Measurements from ENCODE around the gene CRYGN.

The CRYGN gene

DNA sequence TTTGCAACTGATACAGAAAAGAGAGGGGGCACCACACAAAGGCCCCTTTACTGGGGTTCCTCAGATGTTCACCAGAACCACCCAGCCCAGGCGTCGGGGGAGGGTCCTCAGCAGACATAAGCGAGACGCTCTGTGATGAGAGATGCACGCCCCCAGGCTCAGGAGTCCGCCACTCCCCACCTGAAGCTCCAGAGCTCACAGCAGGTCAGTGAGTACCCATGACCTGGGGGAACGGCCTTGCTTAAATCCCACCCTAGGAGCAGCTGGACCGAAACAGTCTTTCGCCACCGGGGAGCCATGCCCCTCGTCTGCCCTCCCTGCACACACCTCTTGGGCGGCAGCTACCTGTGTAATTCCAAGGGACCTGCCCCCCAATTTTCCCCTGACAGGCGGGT, 2.8 kb downstream of the CRYGN start:
- no peak for TF ChIP-seq CTCF (conservative IDR thresholded peaks at IDR 0.05; ENCODE audit: low read depth, low read length)
- H2AFZ ChIP-seq (ENCODE audit: low read depth) = no peak overlapping the region

GRCh38 chr7:151436446-151437158, 3.3 kb downstream of the CRYGN start:
- no peak for TF ChIP-seq CTCF (conservative IDR thresholded peaks at IDR 0.05; ENCODE audit: low read depth, low read length)

More for the DNA sequence above, 2.8 kb downstream of the CRYGN start:
- H3K4me1 ChIP-seq (ENCODE audit: low read depth, poor library complexity, severe bottlenecking) = peaks cover 4% of the 10 kb centered on the region
- H4K20me1 ChIP-seq (ENCODE audit: insufficient read depth) = no peaks in the 10 kb centered on the region
- no peak overlapping the region for H3K4me3 ChIP-seq (IDR thresholded peaks at IDR 0.05; ENCODE audit: insufficient read depth, low read depth, low read length)
- no peaks in the 10 kb centered on the region for H3K36me3 ChIP-seq (ENCODE audit: insufficient read depth)
- H3K9ac ChIP-seq = no peak overlapping the region
- H3K79me2 ChIP-seq (ENCODE audit: insufficient read depth, low read depth) = no peaks in the 10 kb centered on the region
- H3K4me2 ChIP-seq = no peak overlapping the region
- H3K27me3 ChIP-seq (ENCODE audit: insufficient read depth, low read depth) = no peaks in the 10 kb centered on the region
- no peak overlapping the region for H3K27ac ChIP-seq

GRCh38 chr7:151435971-151436370, 4.0 kb downstream of the CRYGN start:
- Histone ChIP-seq H2AFZ (ENCODE audit: low read depth) (no peak overlapping the region), H3K27me3 (ENCODE audit: insufficient read depth, low read depth) (no peaks in the 10 kb centered on the region)
- TF ChIP-seq CTCF (conservative IDR thresholded peaks at IDR 0.05; ENCODE audit: low read depth, low read length) = no peak

More at GRCh38 chr7:151436446-151437158, 3.3 kb downstream of the CRYGN start:
- Histone ChIP-seq H2AFZ (ENCODE audit: low read depth) (no peak overlapping the region), H3K4me2 (no peak overlapping the region), H3K36me3 (ENCODE audit: insufficient read depth) (no peaks in the 10 kb centered on the region), H3K9ac (no peak overlapping the region), H3K4me1 (ENCODE audit: low read depth, poor library complexity, severe bottlenecking) (peaks cover 4% of the 10 kb centered on the region), H3K79me2 (ENCODE audit: insufficient read depth, low read depth) (no peaks in the 10 kb centered on the region), H3K27ac (no peak overlapping the region), H4K20me1 (ENCODE audit: insufficient read depth) (no peaks in the 10 kb centered on the region), H3K4me3 (IDR thresholded peaks at IDR 0.05; ENCODE audit: insufficient read depth, low read depth, low read length) (no peak overlapping the region), H3K27me3 (ENCODE audit: insufficient read depth, low read depth) (no peaks in the 10 kb centered on the region)

DNA sequence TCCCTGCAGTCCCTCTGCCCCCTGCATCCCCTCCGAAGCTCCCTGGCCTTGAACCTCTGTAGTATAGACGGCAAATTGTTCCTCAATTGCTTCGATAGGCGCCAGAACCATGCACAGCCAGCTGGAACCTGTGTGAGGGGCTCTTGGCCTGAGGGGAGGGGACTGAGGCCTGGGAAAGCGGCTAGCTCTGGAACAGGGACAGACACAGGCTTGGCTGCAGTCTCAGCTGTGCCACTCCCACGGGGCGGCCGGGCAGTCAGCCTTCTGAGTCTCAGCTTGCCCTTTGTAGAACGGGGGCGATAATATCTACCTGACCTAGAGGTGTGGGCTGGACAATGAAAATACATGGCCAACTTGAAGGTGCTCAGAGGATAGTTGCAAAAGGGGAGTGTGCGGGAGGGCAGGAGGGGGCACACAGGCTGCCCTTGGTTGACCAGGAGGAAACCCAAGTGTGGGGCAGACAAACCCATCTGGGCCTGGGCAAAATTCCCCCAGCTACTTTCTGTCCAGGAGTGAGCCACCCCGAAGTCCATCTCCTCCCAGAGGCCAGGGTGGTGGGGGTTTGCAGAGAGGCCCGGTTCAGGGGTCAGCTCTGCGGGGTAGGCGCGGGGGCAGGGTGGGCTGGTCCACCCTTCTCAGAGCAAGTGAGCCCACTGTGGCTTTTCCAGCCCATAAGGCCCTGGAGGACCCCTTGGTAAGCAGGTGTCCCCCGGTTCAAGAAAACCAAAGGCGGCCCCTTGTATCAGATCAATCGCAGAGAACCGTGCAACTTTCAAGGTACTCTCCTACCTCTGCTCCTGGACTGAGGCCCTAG, 4.6 kb downstream of the CRYGN start:
- no peak for TF ChIP-seq CTCF (conservative IDR thresholded peaks at IDR 0.05; ENCODE audit: low read depth, low read length)
- H3K36me3 ChIP-seq (ENCODE audit: insufficient read depth) = no peaks in the 10 kb centered on the region
- H3K4me1 ChIP-seq (ENCODE audit: low read depth, poor library complexity, severe bottlenecking) = peaks cover 8% of the 10 kb centered on the region
- no peak overlapping the region for H2AFZ ChIP-seq (ENCODE audit: low read depth)
- no peak overlapping the region for H3K4me3 ChIP-seq (IDR thresholded peaks at IDR 0.05; ENCODE audit: insufficient read depth, low read depth, low read length)
- no peaks in the 10 kb centered on the region for H4K20me1 ChIP-seq (ENCODE audit: insufficient read depth)
- H3K27me3 ChIP-seq (ENCODE audit: insufficient read depth, low read depth) = no peaks in the 10 kb centered on the region
- no peak overlapping the region for H3K4me2 ChIP-seq
- H3K79me2 ChIP-seq (ENCODE audit: insufficient read depth, low read depth) = no peaks in the 10 kb centered on the region
- H3K9ac ChIP-seq = no peak overlapping the region
- no peak overlapping the region for H3K27ac ChIP-seq

More at GRCh38 chr7:151435971-151436370, 4.0 kb downstream of the CRYGN start:
- no peaks in the 10 kb centered on the region for H3K79me2 ChIP-seq (ENCODE audit: insufficient read depth, low read depth)
- no peaks in the 10 kb centered on the region for H4K20me1 ChIP-seq (ENCODE audit: insufficient read depth)
- H3K9ac ChIP-seq = no peak overlapping the region
- no peak overlapping the region for H3K27ac ChIP-seq
- H3K4me2 ChIP-seq = no peak overlapping the region
- H3K4me3 ChIP-seq (IDR thresholded peaks at IDR 0.05; ENCODE audit: insufficient read depth, low read depth, low read length) = no peak overlapping the region
- H3K36me3 ChIP-seq (ENCODE audit: insufficient read depth) = no peaks in the 10 kb centered on the region
- H3K4me1 ChIP-seq (ENCODE audit: low read depth, poor library complexity, severe bottlenecking) = peaks cover 4% of the 10 kb centered on the region

Measured in KMS-11 (cell line).